Activated naive CD4-positive, alpha-beta T cell treated with anti-CD3 and anti-CD28 coated beads, Interleukin-2, amount 10 ng/mL, durations not matched to agents 5 hours and 36 hours (primary cell): ENCODE results near the gene ALG3. TPM values are rescaled to one million over a fixed set of nuclear protein-coding genes. Genes with fewer than 3 reads are reported as not detected.

Experiments
- microRNA-seq: library from miRNA; unstranded; fragments of <30 nt; microRNA quantifications from one replicate; pipeline ENCODE4 v1.2.0, GENCODE V29; 2022; ENCODE audit warnings: borderline microRNAs expressed, borderline replicate concordance
- total RNA-seq, 2 experiments: library from RNA; stranded (reverse); gene quantifications; one replicate each; pipeline ENCODE4 v1.2.3, GENCODE V29; 2021

The ALG3 gene
- 10 to 100 TPM; 37.9 to 41.2 TPM for total RNA-seq

GRCh38 chr3:184248454-184249411 is at the start of gene ALG3:
TSS of gene ALG3 (minus strand) at chr3:184248962. CDS start at chr3:184248940, 22 bp downstream.

GRCh38 chr3:184275961-184276910 is 27.5 kb upstream of the ALG3 start, which contains the start of gene ECE2:
TSS of gene ECE2 (plus strand) at chr3:184276022. CDS start at chr3:184276154, 132 bp downstream.

DNA sequence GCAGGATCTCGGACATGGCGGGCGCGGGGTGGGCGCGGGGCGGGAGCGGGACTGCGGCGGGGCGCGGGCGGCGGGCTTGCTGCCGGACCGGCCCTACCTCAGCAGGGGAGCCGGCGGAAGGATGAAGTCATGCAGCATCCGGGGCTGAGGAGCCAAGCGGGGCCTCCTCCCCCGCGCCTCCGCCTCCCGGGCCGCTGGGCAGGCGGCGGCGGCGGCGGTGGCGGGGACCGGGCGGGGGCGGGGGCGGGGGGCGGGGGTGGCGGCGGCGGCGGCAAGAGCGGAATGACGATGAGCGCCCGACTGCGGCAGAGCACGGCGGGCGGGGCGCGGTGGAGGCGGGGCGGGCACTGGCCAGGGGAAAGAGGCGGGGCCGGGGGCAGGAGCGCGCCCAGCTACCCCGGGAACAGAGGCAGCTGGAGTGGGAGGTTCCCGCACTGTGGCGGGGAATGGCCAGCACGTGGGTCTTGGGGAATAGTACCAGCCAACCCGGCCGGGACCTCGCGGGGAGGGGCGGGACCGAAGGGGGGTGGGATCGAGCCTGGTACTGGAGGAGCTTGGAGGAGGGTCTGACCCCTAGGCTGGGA is 12.6 kb upstream of the ALG3 start, which contains the start of gene CAMK2N2:
Gene CAMK2N2 (minus strand): TSS at position 284 of the 584 bp plus-strand sequence. CDS start 268 bp downstream, at position 16.

DNA sequence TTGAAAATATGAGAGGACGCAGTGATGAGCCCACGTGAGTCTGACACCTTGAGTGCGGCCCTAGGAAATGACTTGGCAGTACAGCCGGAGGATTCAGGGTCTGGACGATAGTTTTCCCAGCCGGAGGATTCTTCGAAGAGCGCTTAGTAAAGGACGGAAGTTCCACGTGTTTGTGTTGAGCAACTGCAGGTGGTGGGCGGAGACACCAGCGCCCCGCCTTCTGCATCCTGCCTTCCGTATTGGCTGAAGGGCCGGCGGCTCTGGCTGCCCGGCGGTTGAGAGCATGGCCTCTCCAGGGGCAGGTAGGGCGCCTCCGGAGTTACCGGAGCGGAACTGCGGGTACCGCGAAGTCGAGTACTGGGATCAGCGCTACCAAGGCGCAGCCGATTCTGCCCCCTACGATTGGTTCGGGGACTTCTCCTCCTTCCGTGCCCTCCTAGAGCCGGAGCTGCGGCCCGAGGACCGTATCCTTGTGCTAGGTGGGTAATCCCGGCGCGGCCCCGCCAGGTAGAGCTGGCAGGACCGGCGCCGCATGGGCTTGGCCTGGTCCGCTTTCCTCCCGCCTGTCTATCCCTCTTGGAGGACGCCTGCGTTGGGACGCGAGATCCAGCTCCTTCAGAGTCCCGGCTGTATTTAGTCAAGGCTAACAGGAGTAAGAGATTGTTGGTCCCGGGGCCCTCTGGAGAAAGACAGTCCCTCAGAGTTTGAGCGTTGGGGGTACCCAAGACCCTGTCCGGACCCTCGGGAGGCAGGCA is 827 bp upstream of the ALG3 start, which contains the start of gene EEF1AKMT4:
Gene EEF1AKMT4 (plus strand): TSS at position 261 of the 755 bp plus-strand sequence. CDS start 23 bp downstream, at position 284.

DNA sequence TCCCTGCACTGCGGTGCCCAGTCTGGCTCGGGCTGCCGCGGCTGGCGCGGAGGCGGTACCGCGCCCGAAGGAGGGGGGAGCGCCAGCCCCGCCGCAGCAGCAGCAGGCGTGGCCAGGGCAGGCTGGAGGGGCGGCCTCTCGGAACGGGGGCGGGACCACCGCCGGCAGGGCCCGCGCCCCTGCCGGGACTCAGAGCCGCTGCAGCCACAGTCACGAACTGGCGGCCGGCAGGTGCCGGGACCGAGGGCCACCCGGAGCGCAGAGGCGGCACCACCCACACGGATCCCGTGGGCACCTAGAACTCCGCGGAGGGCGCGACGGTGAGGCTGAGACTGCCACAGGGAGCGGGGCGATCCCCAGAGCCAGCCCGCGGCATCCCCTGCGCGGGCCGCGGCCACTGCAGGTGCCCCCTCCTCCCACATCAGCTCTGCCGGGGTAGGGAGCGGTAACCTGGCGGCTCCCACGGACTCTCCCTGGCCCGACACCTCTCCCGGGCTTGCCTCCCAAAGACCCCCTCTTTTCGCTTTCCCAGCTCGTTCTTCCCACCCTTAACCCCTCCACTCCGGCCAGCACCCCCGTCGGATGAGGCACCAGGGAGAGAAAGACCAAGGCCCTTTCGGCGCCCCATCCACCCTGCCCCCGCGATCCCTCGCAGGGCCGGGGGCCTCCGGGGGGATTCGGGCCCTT is 19.2 kb downstream of the ALG3 start, which contains the start of gene VWA5B2:
Gene VWA5B2 (plus strand): TSS at position 192 of the 687 bp plus-strand sequence. CDS start 944 bp downstream, outside the sequence.

Small RNAs within 50 kb of the gene (microRNA-seq; reads per million reads assigned to microRNA genes)
- not detected for gene MIR1224

Other genes starting within 250 kb of the ALG3 start
- gene ABCC5, start 231.1 kb downstream of the ALG3 start, total RNA-seq = 10 to 100 TPM; 22.6 to 23.8 TPM
- gene HTR3D, start 217.2 kb downstream of the ALG3 start, total RNA-seq = not detected
- not detected for gene HTR3C, start 195.9 kb downstream of the ALG3 start, total RNA-seq
- gene HTR3E, start 151.9 kb downstream of the ALG3 start, total RNA-seq = not detected
- 10 to 100 TPM; 48.1 to 51.4 TPM for gene EIF2B5, start 113.6 kb downstream of the ALG3 start, total RNA-seq
- 10 to 100 TPM; 33.3 to 37.5 TPM for gene DVL3, start 93.6 kb downstream of the ALG3 start, total RNA-seq
- 100 to 1,000 TPM; 199 to 214 TPM for gene AP2M1, start 74.1 kb downstream of the ALG3 start, total RNA-seq
- 10 to 100 TPM; 60.4 TPM for gene ABCF3, start 62.8 kb downstream of the ALG3 start, total RNA-seq
- gene VWA5B2, start 19.4 kb downstream of the ALG3 start, total RNA-seq = not detected
- 1 to 10 TPM; 3.3 to 4.3 TPM for gene EEF1AKMT4, start 710 bp upstream of the ALG3 start, total RNA-seq
- not detected for gene CAMK2N2, start 12.6 kb upstream of the ALG3 start, total RNA-seq
- not detected for gene ECE2, start 27.1 kb upstream of the ALG3 start, total RNA-seq
- gene PSMD2, start 50.3 kb upstream of the ALG3 start, total RNA-seq = 100 to 1,000 TPM; 150 to 153 TPM
- 100 to 1,000 TPM; 240 to 246 TPM for gene EIF4G1, start 65.6 kb upstream of the ALG3 start, total RNA-seq
- gene FAM131A, start 88.6 kb upstream of the ALG3 start, total RNA-seq = 1 to 10 TPM; 5.8 to 6.1 TPM
- gene CLCN2, start 112.6 kb upstream of the ALG3 start, total RNA-seq = 1 to 10 TPM; 3.1 to 4.1 TPM
- 10 to 100 TPM; 74.2 to 78.3 TPM for gene POLR2H, start 112.7 kb upstream of the ALG3 start, total RNA-seq
- not detected for gene THPO, start 129.2 kb upstream of the ALG3 start, total RNA-seq
- not detected for gene CHRD, start 131.1 kb upstream of the ALG3 start, total RNA-seq